ENCODE data around the gene CEBPG. TPM values are rescaled to one million over a fixed set of nuclear protein-coding genes. Genes with fewer than 3 reads are reported as not detected.
A peak's percentile ranks its signal among the peaks of the same experiment; 100 is the strongest.

Gene CEBPG
- total RNA-seq, 2 donors from 2014 or later: 19.9 to 32.6 TPM

GRCh38 chr19:33427801-33428626, 54.5 kb downstream of the CEBPG start:
- no peak for DNase-seq (ENCODE audit: low spot score)

GRCh38 chr19:33428627-33429125, 55.2 kb downstream of the CEBPG start:
- ATAC-seq (ENCODE audit: insufficient number of reproducible peaks, low FRiP score, low read depth) (no peak), DNase-seq (ENCODE audit: low spot score) (no peak)
- no peak overlapping the region for H3K27ac ChIP-seq
- H3K4me1 ChIP-seq (ENCODE audit: control insufficient read depth in 1 of 2, low read depth in 2 of 2): no peaks in the 10 kb centered on the region
- H3K27me3 ChIP-seq (replicated peaks; ENCODE audit: insufficient read depth): no peaks in the 10 kb centered on the region
- no peak for TF ChIP-seq CTCF (IDR thresholded peaks at IDR 0.05)
- no peak overlapping the region for H3K4me3 ChIP-seq
- H3K36me3 ChIP-seq: no peaks in the 10 kb centered on the region
- H3K9me3 ChIP-seq: no peaks in the 10 kb centered on the region

More at GRCh38 chr19:33427801-33428626, 54.5 kb downstream of the CEBPG start:
- H3K9me3 ChIP-seq: no peaks in the 10 kb centered on the region
- no peak for TF ChIP-seq CTCF (IDR thresholded peaks at IDR 0.05)
- H3K4me3 ChIP-seq: no peak overlapping the region
- H3K36me3 ChIP-seq: no peaks in the 10 kb centered on the region
- no peaks in the 10 kb centered on the region for H3K27me3 ChIP-seq (replicated peaks; ENCODE audit: insufficient read depth)
- no peak for ATAC-seq (ENCODE audit: insufficient number of reproducible peaks, low FRiP score, low read depth)
- H3K27ac ChIP-seq: no peak overlapping the region
- no peaks in the 10 kb centered on the region for H3K4me1 ChIP-seq (ENCODE audit: control insufficient read depth in 1 of 2, low read depth in 2 of 2)

DNA sequence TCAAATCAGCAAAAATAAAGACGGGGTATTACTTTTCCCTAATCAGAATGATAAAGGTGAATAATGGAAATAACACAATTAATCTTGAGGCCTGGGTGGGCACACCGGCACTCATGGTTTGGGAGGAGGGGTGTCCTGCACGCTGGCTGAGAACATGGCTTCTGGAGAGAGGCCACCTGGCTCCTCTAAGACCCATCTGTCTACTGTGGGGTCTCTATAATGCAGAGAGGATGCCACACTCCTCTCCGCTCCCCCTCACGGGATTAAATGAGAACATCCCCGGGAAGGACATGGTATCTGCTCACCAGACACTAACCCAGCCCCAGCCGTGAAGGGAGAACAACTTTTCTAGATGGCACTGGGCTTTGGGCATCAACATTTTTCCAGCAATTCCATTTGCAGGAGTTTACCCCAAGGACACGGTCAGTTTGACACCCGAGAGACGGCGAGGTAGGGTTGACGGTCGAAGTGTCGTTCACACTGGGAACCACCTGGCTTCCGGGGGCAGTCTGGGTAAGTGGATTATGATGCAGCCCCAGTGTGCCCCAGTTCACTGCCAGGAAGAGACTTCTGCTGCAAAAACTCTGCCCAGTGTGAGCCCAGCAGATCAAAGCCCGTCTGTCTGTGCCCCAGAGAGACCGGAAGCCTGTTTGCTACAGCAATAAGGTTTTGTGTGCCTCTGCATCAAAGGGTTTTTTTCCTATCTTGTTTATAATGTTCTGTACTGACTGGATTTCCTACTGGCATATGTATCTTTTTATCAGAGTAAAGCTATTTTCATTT, 56.6 kb downstream of the CEBPG start:
- H3K27ac ChIP-seq: no peak overlapping the region
- H3K36me3 ChIP-seq: no peaks in the 10 kb centered on the region
- no peak for ATAC-seq (ENCODE audit: insufficient number of reproducible peaks, low FRiP score, low read depth)
- H3K27me3 ChIP-seq (replicated peaks; ENCODE audit: insufficient read depth): no peaks in the 10 kb centered on the region
- no peak for DNase-seq (ENCODE audit: low spot score)
- TF ChIP-seq CTCF (IDR thresholded peaks at IDR 0.05): no peak
- H3K4me3 ChIP-seq: no peak overlapping the region
- no peaks in the 10 kb centered on the region for H3K9me3 ChIP-seq
- H3K4me1 ChIP-seq (ENCODE audit: control insufficient read depth in 1 of 2, low read depth in 2 of 2): no peaks in the 10 kb centered on the region

GRCh38 chr19:33430674-33431277, 57.3 kb downstream of the CEBPG start:
- peak; percentile 60 for TF ChIP-seq CTCF (IDR thresholded peaks at IDR 0.05)
- Histone ChIP-seq H3K27ac (no peak overlapping the region), H3K27me3 (replicated peaks; ENCODE audit: insufficient read depth) (no peaks in the 10 kb centered on the region), H3K4me1 (ENCODE audit: control insufficient read depth in 1 of 2, low read depth in 2 of 2) (no peaks in the 10 kb centered on the region), H3K36me3 (no peaks in the 10 kb centered on the region), H3K4me3 (no peak overlapping the region), H3K9me3 (no peaks in the 10 kb centered on the region)
- DNase-seq (ENCODE audit: low spot score) (no peak), ATAC-seq (ENCODE audit: insufficient number of reproducible peaks, low FRiP score, low read depth) (no peak)

DNA sequence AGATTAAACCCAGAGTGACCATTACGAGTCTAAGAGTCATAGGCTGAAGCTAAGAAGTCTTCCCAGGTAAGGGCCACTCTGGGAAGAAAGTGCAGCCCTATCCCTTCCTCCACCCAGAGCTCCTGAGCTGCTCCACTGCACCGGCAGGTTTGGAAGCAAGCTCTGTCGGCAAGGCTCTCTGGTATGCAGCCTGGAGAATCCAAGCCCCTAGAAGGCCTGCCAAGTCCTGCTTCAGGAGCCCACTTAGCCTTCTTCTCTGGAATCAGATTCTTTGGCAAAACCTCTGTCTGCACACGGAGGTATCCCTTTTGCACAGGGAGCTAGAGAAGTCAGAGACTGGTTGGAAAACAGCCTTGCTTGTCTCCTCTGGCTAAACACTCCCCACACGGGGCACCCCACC, 58.5 kb downstream of the CEBPG start:
- H3K4me3 ChIP-seq: no peak overlapping the region
- ATAC-seq (ENCODE audit: insufficient number of reproducible peaks, low FRiP score, low read depth) (no peak), DNase-seq (ENCODE audit: low spot score) (no peak)
- TF ChIP-seq CTCF (IDR thresholded peaks at IDR 0.05): no peak
- H3K27ac ChIP-seq: no peak overlapping the region
- H3K36me3 ChIP-seq: no peaks in the 10 kb centered on the region
- no peaks in the 10 kb centered on the region for H3K27me3 ChIP-seq (replicated peaks; ENCODE audit: insufficient read depth)
- no peaks in the 10 kb centered on the region for H3K9me3 ChIP-seq
- no peaks in the 10 kb centered on the region for H3K4me1 ChIP-seq (ENCODE audit: control insufficient read depth in 1 of 2, low read depth in 2 of 2)

Data from thoracic aorta (tissue), 2 donors.